ENCODE data around the gene C17orf100.
A peak's percentile ranks its signal among the peaks of the same experiment; 100 is the strongest.

The C17orf100 gene

DNA sequence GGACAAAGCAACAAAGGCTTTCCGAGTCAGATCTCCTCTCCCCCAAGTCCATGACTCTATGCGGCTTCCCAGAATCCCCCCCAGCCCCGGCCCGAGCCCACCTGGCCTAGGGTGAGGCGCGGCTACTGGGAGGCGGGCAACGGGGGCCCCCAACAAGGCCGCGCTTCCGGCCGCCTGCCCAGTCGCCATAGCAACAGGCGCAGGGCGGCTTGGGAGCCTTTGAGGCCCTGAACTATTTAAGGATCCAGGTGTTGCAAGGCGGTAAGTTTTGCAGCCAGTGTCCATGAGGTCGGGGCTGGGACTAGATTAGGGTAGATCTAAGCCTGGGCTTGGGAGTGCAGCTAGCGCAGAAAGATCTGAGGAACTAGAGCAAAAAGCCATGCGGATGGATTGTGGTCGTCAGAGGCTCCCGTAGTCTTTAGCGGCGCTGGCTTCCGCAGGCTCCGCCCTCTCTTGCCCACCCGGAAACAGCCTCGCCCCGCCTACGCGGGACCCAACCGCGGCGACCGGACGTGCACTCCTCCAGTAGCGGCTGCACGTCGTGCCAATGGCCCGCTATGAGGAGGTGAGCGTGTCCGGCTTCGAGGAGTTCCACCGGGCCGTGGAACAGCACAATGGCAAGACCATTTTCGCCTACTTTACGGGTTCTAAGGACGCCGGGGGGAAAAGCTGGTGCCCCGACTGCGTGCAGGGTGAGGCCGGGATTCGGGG, 10.9 kb upstream of the C17orf100 start, which contains the start of the genes KIAA0753 and TXNDC17:
KIAA0753 (minus strand) TSS at position 176 of the 711 bp plus-strand sequence. CDS start 5,608 bp downstream, outside the sequence.
TXNDC17 (plus strand) TSS at position 525 of the 711 bp plus-strand sequence; CDS start at position 548, 23 bp downstream.
- peak; percentile 93 for DNase-seq (ENCODE audit: low read depth)
- H3K4me3 ChIP-seq (replicated peaks; ENCODE audit: low read depth, low read length) = peak within 1 kb of the TSS; percentile 96
- TF ChIP-seq, protein P1, sequence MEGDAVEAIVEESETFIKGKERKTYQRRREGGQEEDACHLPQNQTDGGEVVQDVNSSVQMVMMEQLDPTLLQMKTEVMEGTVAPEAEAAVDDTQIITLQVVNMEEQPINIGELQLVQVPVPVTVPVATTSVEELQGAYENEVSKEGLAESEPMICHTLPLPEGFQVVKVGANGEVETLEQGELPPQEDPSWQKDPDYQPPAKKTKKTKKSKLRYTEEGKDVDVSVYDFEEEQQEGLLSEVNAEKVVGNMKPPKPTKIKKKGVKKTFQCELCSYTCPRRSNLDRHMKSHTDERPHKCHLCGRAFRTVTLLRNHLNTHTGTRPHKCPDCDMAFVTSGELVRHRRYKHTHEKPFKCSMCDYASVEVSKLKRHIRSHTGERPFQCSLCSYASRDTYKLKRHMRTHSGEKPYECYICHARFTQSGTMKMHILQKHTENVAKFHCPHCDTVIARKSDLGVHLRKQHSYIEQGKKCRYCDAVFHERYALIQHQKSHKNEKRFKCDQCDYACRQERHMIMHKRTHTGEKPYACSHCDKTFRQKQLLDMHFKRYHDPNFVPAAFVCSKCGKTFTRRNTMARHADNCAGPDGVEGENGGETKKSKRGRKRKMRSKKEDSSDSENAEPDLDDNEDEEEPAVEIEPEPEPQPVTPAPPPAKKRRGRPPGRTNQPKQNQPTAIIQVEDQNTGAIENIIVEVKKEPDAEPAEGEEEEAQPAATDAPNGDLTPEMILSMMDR (IDR thresholded peaks at IDR 0.05; ENCODE audit: low read length, missing control alignments) = no peak

DNA sequence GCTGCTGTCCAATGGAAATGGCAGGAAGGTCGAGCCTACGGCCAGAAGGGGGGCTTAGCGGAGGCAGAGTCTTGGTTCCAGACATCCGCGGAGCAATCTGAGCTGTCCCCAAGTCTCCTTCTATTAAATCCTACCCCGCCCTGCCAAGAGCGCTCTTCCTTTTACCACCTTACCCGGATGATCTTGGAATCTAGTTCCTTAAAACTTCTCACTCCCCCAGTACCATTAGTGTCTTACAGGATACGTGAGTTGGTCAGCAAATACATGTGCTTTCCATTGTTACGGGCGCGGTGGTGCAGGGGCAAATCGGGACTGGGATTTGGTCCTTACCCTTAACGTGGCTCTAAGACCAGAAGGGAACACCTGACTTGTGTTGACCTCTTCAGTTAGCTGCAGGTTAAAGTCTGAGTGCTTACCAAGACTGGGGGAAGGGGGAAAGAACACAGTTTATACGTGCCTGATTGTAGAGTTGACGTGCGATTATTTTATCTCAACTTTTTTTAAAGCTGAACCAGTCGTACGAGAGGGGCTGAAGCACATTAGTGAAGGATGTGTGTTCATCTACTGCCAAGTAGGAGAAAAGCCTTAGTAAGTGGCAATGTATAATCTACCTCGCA, 10.2 kb upstream of the C17orf100 start:
- DNase-seq (ENCODE audit: low read depth) = no peak
- TF ChIP-seq, protein P1 (IDR thresholded peaks at IDR 0.05; ENCODE audit: low read length, missing control alignments) = no peak
- peak overlapping the region; percentile 96 for H3K4me3 ChIP-seq (replicated peaks; ENCODE audit: low read depth, low read length)

DNA sequence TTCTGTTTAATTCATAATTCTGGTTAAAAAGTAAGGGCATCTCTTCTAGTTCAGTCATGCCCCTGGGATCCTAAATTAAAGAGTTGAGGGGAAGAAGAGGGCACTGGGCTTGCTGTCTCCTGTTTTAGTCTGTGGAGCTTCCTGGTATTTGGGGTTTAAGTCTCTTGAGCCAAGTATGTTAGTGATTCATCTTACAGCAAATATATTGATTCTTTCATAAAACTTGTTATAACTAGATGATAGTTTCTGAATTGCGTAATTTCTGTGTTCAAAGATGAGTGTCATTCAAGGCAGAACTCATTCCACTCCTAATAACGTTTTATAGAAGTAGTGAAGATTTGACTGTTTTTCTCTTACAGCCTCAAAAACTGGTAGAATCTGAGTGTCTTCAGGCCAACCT, 9.0 kb upstream of the C17orf100 start:
- no peak overlapping the region for H3K4me3 ChIP-seq (replicated peaks; ENCODE audit: low read depth, low read length)
- TF ChIP-seq, protein P1 (IDR thresholded peaks at IDR 0.05; ENCODE audit: low read length, missing control alignments) = no peak
- DNase-seq (ENCODE audit: low read depth) = no peak

DNA sequence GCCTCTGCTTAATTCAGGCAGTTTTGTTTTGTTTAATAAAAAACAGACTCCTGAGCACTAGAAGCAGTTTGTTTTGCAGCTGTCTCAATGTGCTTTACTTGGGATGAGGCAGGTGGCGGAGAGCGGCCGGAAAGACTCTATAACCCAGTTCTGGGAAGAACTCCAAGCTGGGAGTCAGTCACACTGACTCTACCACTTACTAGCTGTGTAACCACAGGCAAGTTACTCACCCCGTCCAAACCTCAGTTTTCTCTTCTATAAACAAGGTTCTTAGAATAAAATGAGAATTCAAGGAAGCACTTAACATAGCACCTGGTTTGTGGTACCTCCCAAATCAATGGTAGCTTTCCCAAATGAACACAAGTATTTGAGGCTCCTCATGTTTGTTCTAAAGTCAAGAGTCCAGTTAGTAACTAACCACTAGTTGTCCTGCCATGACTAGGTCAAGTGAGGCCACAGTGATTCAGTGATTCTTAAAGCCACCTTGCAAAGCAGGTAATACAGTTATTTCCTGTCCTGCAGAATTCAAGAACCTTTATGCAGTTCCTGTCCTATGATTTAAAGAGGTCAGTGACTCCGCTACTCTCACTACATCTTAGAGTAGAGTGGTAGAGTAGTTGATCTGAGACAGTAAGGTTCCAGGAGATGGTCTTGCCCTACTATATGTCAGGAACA, 8.0 kb upstream of the C17orf100 start:
- TF ChIP-seq, protein P1 (IDR thresholded peaks at IDR 0.05; ENCODE audit: low read length, missing control alignments) = no peak
- DNase-seq (ENCODE audit: low read depth) = no peak
- H3K4me3 ChIP-seq (replicated peaks; ENCODE audit: low read depth, low read length) = no peak overlapping the region

DNA sequence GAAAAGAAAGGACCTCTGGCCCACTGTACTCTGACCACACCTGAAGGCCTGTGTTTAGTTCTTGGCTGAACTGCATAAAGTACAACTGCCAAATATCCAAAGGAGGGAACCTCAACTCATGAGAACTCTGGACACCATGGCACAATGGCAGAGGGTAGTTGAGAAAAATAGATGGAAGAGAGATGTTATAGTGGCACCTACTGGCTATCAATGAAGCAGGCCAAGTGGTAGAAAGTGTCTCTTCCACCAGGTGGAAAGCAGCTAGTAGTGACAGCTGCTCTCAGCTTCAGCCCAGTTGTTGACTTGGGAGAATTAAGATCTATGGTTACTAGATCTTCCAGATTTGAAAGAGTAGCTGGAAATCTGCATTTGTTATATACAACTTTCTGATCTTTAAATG, 3.4 kb upstream of the C17orf100 start:
- peak; percentile 27 for DNase-seq (ENCODE audit: low read depth)
- TF ChIP-seq, protein P1 (IDR thresholded peaks at IDR 0.05; ENCODE audit: low read length, missing control alignments) = peak; percentile 25
- no peak overlapping the region for H3K4me3 ChIP-seq (replicated peaks; ENCODE audit: low read depth, low read length)

DNA sequence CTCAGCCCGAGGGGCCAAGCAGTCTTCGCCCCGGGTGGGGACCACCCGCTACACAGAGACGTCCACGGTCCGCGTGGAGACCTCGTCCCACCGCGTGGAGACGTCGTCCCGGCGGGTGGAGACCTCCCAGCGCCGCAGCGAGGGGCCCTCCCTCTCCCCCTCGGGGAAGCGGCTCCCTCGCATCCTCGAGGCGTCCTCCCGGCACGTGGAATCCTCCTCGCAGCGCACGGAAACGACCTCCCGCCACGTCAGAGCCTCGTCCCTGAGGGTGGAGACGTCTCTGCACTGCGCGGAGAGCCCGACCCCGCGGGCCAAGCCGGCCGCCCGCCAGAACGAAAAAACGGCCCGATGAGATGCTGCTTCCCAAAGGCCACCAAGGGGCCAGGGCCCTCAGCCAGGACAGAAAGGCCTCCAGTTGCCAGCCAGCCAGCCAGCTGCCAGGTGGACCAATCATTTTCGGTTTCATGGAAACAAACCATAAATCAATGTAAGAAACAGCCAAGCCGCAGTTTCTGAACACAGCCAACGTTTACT, 424 bp downstream of the C17orf100 start:
- peak overlapping the region; percentile 100 for H3K4me3 ChIP-seq (replicated peaks; ENCODE audit: low read depth, low read length)
- peak; percentile 32 for DNase-seq (ENCODE audit: low read depth)
- TF ChIP-seq, protein P1 (IDR thresholded peaks at IDR 0.05; ENCODE audit: low read length, missing control alignments) = no peak

All from fibroblast of pulmonary artery (primary cell).